H1 (cell line): Measurements from ENCODE around the gene ARPC2. TPM values are rescaled to one million over a fixed set of nuclear protein-coding genes. Genes with fewer than 3 reads are reported as not detected.

Experiments used
- CTCF ChIA-PET: fragments of 300-600 bp; sonication (Branson Sonifier 250); formaldehyde crosslinking; loops from one replicate; lab custom pipeline; 2021; ENCODE audit not compliant: partially characterized antibody; lab: Charles Lee
- POLR2A ChIA-PET: fragments of 300-600 bp; sonication (Branson Sonifier 250); formaldehyde crosslinking; loops from one replicate; lab custom pipeline; 2021; ENCODE audit warnings: inconsistent platforms; ENCODE audit not compliant: partially characterized antibody; lab: Charles Lee
- DNase-seq, 2 experiments: peaks; one replicate each; pipeline versions ENCODE4 v3.0.0 to v3.0.0-alpha.2; 2010 to 2022; ENCODE audit warnings: low spot score in 2 of 2, low read depth in 1 of 2, mixed read lengths in 1 of 2
- FAIRE-seq: peaks from 2 replicates; lab custom pipeline; 2011; peaks lifted over from hg19 to GRCh38; lab: Jason Lieb, UNC
- H2AFZ ChIP-seq: 2 replicates; pipeline ENCODE4 v1.8.1; 2012; ENCODE audit warnings: low read length, inconsistent platforms
- H2AK5ac ChIP-seq: 2 replicates; pipeline ENCODE4 v1.6.1; 2013; ENCODE audit warnings: low read depth, low read length
- H2BK120ac ChIP-seq: replicated peaks from 2 replicates; pipeline ENCODE3; 2013; ENCODE audit warnings: low read depth, low read length, inconsistent platforms
- H2BK12ac ChIP-seq: 2 replicates; pipeline ENCODE4 v1.6.1; 2013; ENCODE audit warnings: low read depth, low read length
- H2BK15ac ChIP-seq: 2 replicates; pipeline ENCODE4 v1.6.1; 2013; ENCODE audit warnings: low read length
- H2BK20ac ChIP-seq: 2 replicates; pipeline ENCODE4 v1.6.1; 2013; ENCODE audit warnings: low read length
- H2BK5ac ChIP-seq: 2 replicates; pipeline ENCODE4 v1.6.1; 2013; ENCODE audit warnings: low read depth, low read length
- H3K14ac ChIP-seq: 2 replicates; pipeline ENCODE4 v1.6.1; 2013; ENCODE audit warnings: inconsistent platforms; ENCODE audit not compliant: insufficient read length
- H3K18ac ChIP-seq: 2 replicates; pipeline ENCODE4 v1.6.1; 2013; ENCODE audit warnings: low read length; ENCODE audit errors: extremely low read depth
- H3K23ac ChIP-seq: 2 replicates; pipeline ENCODE4 v1.6.1; 2013; ENCODE audit warnings: inconsistent platforms; ENCODE audit not compliant: insufficient read length
- H3K23me2 ChIP-seq: 2 replicates; pipeline ENCODE4 v1.6.1; 2013; ENCODE audit warnings: low read depth, low read length
- H3K27ac ChIP-seq: 2 replicates; pipeline ENCODE4 v1.6.1; 2011; ENCODE audit warnings: low read depth, low read length, inconsistent platforms
- H3K27me3 ChIP-seq, 4 experiments: replicated peaks in 1 of 4; 1 replicate in 1 of 4; 2 replicates in 3 of 4; pipeline versions ENCODE4 v1.6.1 to v1.8.1; 2011 to 2013; ENCODE audit warnings: low read length in 3 of 4, mild to moderate bottlenecking in 3 of 4, inconsistent platforms in 2 of 4, mixed read lengths in 2 of 4, moderate library complexity in 1 of 4; ENCODE audit not compliant: control insufficient read depth in 3 of 4, insufficient read depth in 3 of 4; ENCODE audit errors: extremely low read depth in 1 of 4
- H3K36me3 ChIP-seq, 4 experiments: 2 replicates each; pipeline versions ENCODE4 v1.6.1 to v1.8.1; 2011 to 2013; ENCODE audit warnings: mild to moderate bottlenecking in 4 of 4, low read length in 3 of 4, moderate library complexity in 2 of 4, control low read depth in 1 of 4, inconsistent platforms in 1 of 4; ENCODE audit not compliant: insufficient read depth in 4 of 4, control insufficient read depth in 2 of 4
- H3K4ac ChIP-seq: replicated peaks from 2 replicates; pipeline ENCODE3; 2013; ENCODE audit warnings: low read length, low read depth, mixed read lengths, inconsistent platforms; ENCODE audit not compliant: insufficient read length
- H3K4me1 ChIP-seq, 4 experiments: replicated peaks in 1 of 4; 1 replicate in 1 of 4; 2 replicates in 3 of 4; pipeline versions ENCODE4 v1.6.1 to v1.8.1; 2011 to 2013; ENCODE audit warnings: low read length in 3 of 4, inconsistent platforms in 2 of 4, mixed read lengths in 1 of 4; ENCODE audit not compliant: insufficient read depth in 4 of 4, control insufficient read depth in 3 of 4
- H3K4me2 ChIP-seq, 2 experiments: 2 replicates each; pipeline versions ENCODE4 v1.6.1 to v1.8.1; 2011 to 2013; ENCODE audit warnings: low read depth in 2 of 2, low read length in 2 of 2, control low read depth in 1 of 2, inconsistent platforms in 1 of 2, mild to moderate bottlenecking in 1 of 2; ENCODE audit not compliant: insufficient read depth in 1 of 2
- H3K4me3 ChIP-seq, 4 experiments: fragments of 200-600, 300-600 bp in 1 of 4; sonication (generic), shearing (Covaris generic), sonication (Bioruptor Twin) in 1 of 4; 2 replicates each; pipeline versions ENCODE4 v1.5.1 to v1.8.1; 2011 to 2016; ENCODE audit warnings: low read length in 4 of 4, low read depth in 3 of 4, control low read depth in 2 of 4, inconsistent platforms in 2 of 4, mild to moderate bottlenecking in 2 of 4, mixed read lengths in 1 of 4, moderate library complexity in 1 of 4; ENCODE audit not compliant: insufficient read depth in 2 of 4; ENCODE audit errors: extremely low read depth in 1 of 4
- H3K56ac ChIP-seq: replicated peaks from 2 replicates; pipeline ENCODE3; 2013; ENCODE audit warnings: low read depth, mild to moderate bottlenecking, mixed read lengths, low read length, inconsistent platforms; ENCODE audit not compliant: insufficient read length
- H3K79me1 ChIP-seq: 2 replicates; pipeline ENCODE4 v1.6.1; 2013; ENCODE audit warnings: low read depth, low read length, control low read depth
- H3K79me2 ChIP-seq, 2 experiments: 2 replicates each; pipeline versions ENCODE4 v1.6.1 to v1.8.1; 2012 to 2013; ENCODE audit warnings: low read length in 2 of 2, mild to moderate bottlenecking in 2 of 2, inconsistent platforms in 1 of 2; ENCODE audit not compliant: insufficient read depth in 2 of 2, control insufficient read depth in 1 of 2
- H3K9ac ChIP-seq, 4 experiments: replicated peaks in 1 of 4; 1 replicate in 1 of 4; 2 replicates in 3 of 4; pipeline versions ENCODE4 v1.6.1 to v1.8.1; 2011 to 2013; ENCODE audit warnings: low read depth in 3 of 4, low read length in 3 of 4, control low read depth in 2 of 4, mild to moderate bottlenecking in 2 of 4, moderate library complexity in 2 of 4, inconsistent platforms in 1 of 4; ENCODE audit errors: extremely low read depth in 1 of 4
- H3K9me3 ChIP-seq, 2 experiments: 2 replicates each; pipeline versions ENCODE4 v1.6.1 to v1.8.1; 2012 to 2013; ENCODE audit warnings: mild to moderate bottlenecking in 2 of 2, moderate library complexity in 2 of 2, control low read depth in 1 of 2, inconsistent platforms in 1 of 2, low read depth in 1 of 2, low read length in 1 of 2, mixed read lengths in 1 of 2; ENCODE audit not compliant: insufficient read depth in 2 of 2
- H4K20me1 ChIP-seq, 2 experiments: replicated peaks in 1 of 2; 2 replicates each; pipeline versions ENCODE3 to v1.8.1; 2011 to 2013; ENCODE audit warnings: inconsistent platforms in 2 of 2, low read length in 2 of 2, mild to moderate bottlenecking in 1 of 2; ENCODE audit not compliant: insufficient read depth in 2 of 2, control insufficient read depth in 1 of 2
- H4K5ac ChIP-seq: 2 replicates; pipeline ENCODE4 v1.6.1; 2013; ENCODE audit warnings: low read length, low read depth, mixed read lengths, inconsistent platforms; ENCODE audit not compliant: insufficient read length
- H4K8ac ChIP-seq: 2 replicates; pipeline ENCODE4 v1.8.0; 2013; ENCODE audit warnings: mild to moderate bottlenecking, moderate library complexity, low read length, inconsistent platforms; ENCODE audit not compliant: insufficient read depth; ENCODE audit errors: extremely low read depth
- H4K91ac ChIP-seq: replicated peaks from 2 replicates; pipeline ENCODE3; 2013; ENCODE audit warnings: low read length, mixed read lengths, inconsistent platforms; ENCODE audit not compliant: insufficient read length
- ASH2L ChIP-seq: fragments of 200-600, 300-600 bp; sonication (generic); IDR thresholded peaks from one replicate; pipeline ENCODE4 v1.7.1; 2017; ENCODE audit warnings: low read length
- BACH1 ChIP-seq: IDR thresholded peaks from 2 replicates; pipeline ENCODE4 v1.6.1; 2012; ENCODE audit warnings: low read length, improper control_type of control experiment
- CHD2 ChIP-seq: IDR thresholded peaks from 2 replicates; pipeline ENCODE4 v1.6.1; 2012; ENCODE audit warnings: low read length, improper control_type of control experiment
- EZH2 ChIP-seq: fragments of 200-600 bp; sonication (generic); IDR thresholded peaks from 2 replicates; pipeline ENCODE4 v1.7.1; 2012; ENCODE audit warnings: low read depth, mild to moderate bottlenecking, moderate library complexity, low read length, inconsistent platforms; ENCODE audit not compliant: severe bottlenecking
- GABPA ChIP-seq: IDR thresholded peaks from 2 replicates; pipeline ENCODE4 v1.6.1; 2011; ENCODE audit warnings: mild to moderate bottlenecking, low read length, moderate library complexity, borderline replicate concordance; ENCODE audit not compliant: insufficient read depth
- JUND ChIP-seq: IDR thresholded peaks from 2 replicates; pipeline ENCODE4 v1.6.1; 2011; ENCODE audit warnings: mild to moderate bottlenecking, improper control_type of control experiment, low read length
- KDM1A ChIP-seq: fragments of 200-600, 300-600 bp; sonication (generic); IDR thresholded peaks from 2 replicates; pipeline ENCODE4 v1.7.1; 2016; ENCODE audit warnings: mild to moderate bottlenecking, low read length, borderline replicate concordance
- RAD21 ChIP-seq, 2 experiments: IDR thresholded peaks in 1 of 2; conservative IDR thresholded peaks in 1 of 2; 2 replicates each; pipeline ENCODE4 v1.6.1; 2011; ENCODE audit warnings: low read depth in 2 of 2, low read length in 2 of 2, improper control_type of control experiment in 1 of 2, inconsistent platforms in 1 of 2, mild to moderate bottlenecking in 1 of 2, moderate library complexity in 1 of 2
- SIRT6 ChIP-seq: IDR thresholded peaks from one replicate; pipeline ENCODE4 v1.7.1; 2012; ENCODE audit warnings: low read length, inconsistent platforms
- SRF ChIP-seq: IDR thresholded peaks from 2 replicates; pipeline ENCODE4 v1.6.1; 2011; ENCODE audit warnings: mild to moderate bottlenecking, low read depth, low read length, moderate library complexity
- TAF1 ChIP-seq: IDR thresholded peaks from 2 replicates; pipeline ENCODE4 v1.6.1; 2011; ENCODE audit warnings: mild to moderate bottlenecking, low read depth, low read length
- ZNF274 ChIP-seq: IDR thresholded peaks from 2 replicates; pipeline ENCODE4 v1.7.0; 2012; ENCODE audit warnings: low read length, borderline replicate concordance; ENCODE audit errors: extremely low read depth
- WGBS, 2 experiments: shearing (Covaris generic) in 1 of 2; methylation state at CpG; one replicate each; pipeline versions ENCODE4 v1.1.6 to v1.1.7; 2013 to 2015; ENCODE audit warnings: low lambda C conversion rate in 2 of 2, mixed read lengths in 2 of 2, inconsistent platforms in 1 of 2, low coverage in 1 of 2, missing lambda C conversion rate in 1 of 2; ENCODE audit not compliant: insufficient replicate concordance in 2 of 2, insufficient coverage in 1 of 2, insufficient read length in 1 of 2; ENCODE audit errors: extremely low coverage in 1 of 2, missing lambda C conversion rate in 1 of 2; 5-methylcytosine and 5-hydroxymethylcytosine counted together
- polyA plus RNA-seq, 7 experiments: library from polyadenylated mRNA; depleted of rRNA in 3 of 7; stranded (reverse) in 5 of 7; unstranded in 2 of 7; fragments of >200 nt in 5 of 7; fragments of 200-250 nt in 2 of 7; gene quantifications; 1 replicate in 5 of 7; 2 replicates in 1 of 7; 4 replicates in 1 of 7; pipeline versions ENCODE4 v1.2.1 to v1.2.3, GENCODE V29; 2011 to 2013; ENCODE audit warnings: missing spikeins in 2 of 7, mixed read lengths in 2 of 7
- total RNA-seq: library from RNA; stranded (reverse); fragmentation: NEBNext Ultra II Directional; extraction: Animal tissue kit (Norgen Biotek cat#: 25700); gene quantifications from 2 replicates; pipeline ENCODE4 v1.2.1, GENCODE V29; 2021

ARPC2 gene
- total and polyA plus RNA-seq, 2 of the 8 experiments (the other 6 are each of a cell fraction or from before 2014, with no cell fraction given) = 174 to 195 TPM

GRCh38 chr2:218284106-218284811 lies 67.3 kb downstream of the ARPC2 start:
- no peak for DNase-seq
- Histone ChIP-seq H3K27ac (no peak overlapping the region), H3K56ac (no peak overlapping the region), H3K9ac (no peak overlapping the region), H4K8ac (no peak overlapping the region), H3K4ac (no peak overlapping the region), H2BK5ac (no peak overlapping the region), H3K79me2 (no peaks in the 10 kb centered on the region), H2BK15ac (no peak overlapping the region), H4K20me1 (peaks cover 0 to 10% of the 10 kb centered on the region in 2 experiments), H3K23me2 (no peaks in the 10 kb centered on the region; the same call in 1 of the 2 replicates), H2AK5ac (no peak overlapping the region), H3K4me3 (no peak overlapping the region), H2AFZ (no peak overlapping the region), H3K23ac (no peak overlapping the region), H2BK20ac (no peak overlapping the region; the same call in 1 of the 2 replicates), H3K9me3 (no peaks in the 10 kb centered on the region), H3K4me1 (peaks cover 5 to 11% (median 7%) of the 10 kb centered on the region in 4 experiments; a peak in 4 of 7 replicates), H3K4me2 (no peak overlapping the region), H2BK12ac (0 out of 2 replicates have a peak overlapping the region, but pooled peaks have one; percentile 17), H3K79me1 (0 out of 2 replicates have a peak, but pooled peaks cover 8% of the 10 kb centered on the region), H3K27me3 (no peaks in the 10 kb centered on the region), H3K18ac (no peak overlapping the region), H2BK120ac (no peak overlapping the region), H3K14ac (no peak overlapping the region), H3K36me3 (no peaks in the 10 kb centered on the region; a peak in 2 of 8 replicates), H4K91ac (no peak overlapping the region), H4K5ac (no peak overlapping the region)
- FAIRE-seq = no peak
- ChIA-PET POLR2A (interaction anchor here (1.0 to 4.0 kb wide), 2 partner anchors 9 to 13 kb away, joined by 5 to 22 read pairs; no protein-coding TSS in a partner anchor), CTCF (interaction anchor here (1.1 to 9.2 kb wide), 2 partner anchors 11 to 17 kb away, joined by 3 to 131 read pairs; partner anchors contain the start of genes AAMP and PNKD)
- 90% methylated on average over 12 of the region's 16 CpGs; no CpG with 5 or more reads in 1 of the 2 experiments for WGBS, 2 experiments
- TF ChIP-seq CHD2 (no peak), GABPA (no peak), SIRT6 (no peak), ASH2L (no peak), SRF (no peak), EZH2 (no peak), KDM1A (no peak), RAD21 (IDR thresholded peaks at IDR 0.05 in 1 of 2, conservative IDR thresholded peaks at IDR 0.05 in 1 of 2; ENCODE audit: low read depth in 2 of 2, low read length in 2 of 2) (no peak), JUND (no peak), ZNF274 (no peak), TAF1 (no peak), BACH1 (no peak)
